DMS114 treated with DMSO at 0.1 percent for 48 hours (cell line): ENCODE data around the gene CRISPLD2.
A peak's percentile ranks its signal among the peaks of the same experiment; 100 is the strongest.

Experiments used
- DNase-seq: peaks from one replicate; lab custom pipeline; 2025; ENCODE audit not compliant: unreplicated experiment; lab: John Stamatoyannopoulos, UW

Gene CRISPLD2

DNA sequence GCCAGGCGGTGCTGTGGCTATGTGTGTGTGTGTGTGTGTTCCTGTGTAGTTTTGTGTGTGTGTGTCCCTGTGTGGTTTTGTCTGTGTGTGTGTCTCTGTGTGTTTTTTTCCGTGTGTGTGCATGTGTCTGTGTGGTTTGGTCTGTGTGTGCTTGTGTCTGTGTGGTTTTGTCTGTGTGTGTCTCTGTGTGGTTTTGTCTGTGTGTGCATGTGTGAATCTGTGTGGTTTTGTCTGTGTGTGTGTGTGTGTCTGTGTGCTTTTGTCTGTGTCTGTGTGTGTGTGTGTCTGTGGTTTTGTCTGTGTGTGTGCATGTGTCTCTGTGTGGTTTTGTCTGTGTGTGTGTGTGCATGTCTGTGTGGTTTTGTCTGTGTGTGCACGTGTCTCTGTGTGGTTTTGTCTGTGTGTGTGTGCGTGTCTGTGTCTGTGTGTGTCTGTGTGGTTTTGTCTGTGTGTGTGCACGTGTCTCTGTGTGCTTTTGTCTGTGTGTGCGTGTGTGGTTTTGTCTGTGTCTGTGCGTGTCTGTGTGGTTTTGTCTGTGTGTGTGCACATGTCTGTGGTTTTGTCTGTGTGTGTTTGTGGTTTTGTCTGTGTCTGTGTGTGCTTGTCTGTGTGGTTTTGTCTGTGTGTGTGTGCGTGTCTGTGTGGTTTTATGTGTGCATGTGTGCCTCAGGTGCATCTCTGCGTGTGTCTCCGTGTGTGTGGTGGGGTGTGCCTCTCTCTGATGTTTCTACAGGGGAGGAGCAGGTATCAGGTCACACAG is 129.2 kb downstream of the CRISPLD2 start:
- no peak for DNase-seq

DNA sequence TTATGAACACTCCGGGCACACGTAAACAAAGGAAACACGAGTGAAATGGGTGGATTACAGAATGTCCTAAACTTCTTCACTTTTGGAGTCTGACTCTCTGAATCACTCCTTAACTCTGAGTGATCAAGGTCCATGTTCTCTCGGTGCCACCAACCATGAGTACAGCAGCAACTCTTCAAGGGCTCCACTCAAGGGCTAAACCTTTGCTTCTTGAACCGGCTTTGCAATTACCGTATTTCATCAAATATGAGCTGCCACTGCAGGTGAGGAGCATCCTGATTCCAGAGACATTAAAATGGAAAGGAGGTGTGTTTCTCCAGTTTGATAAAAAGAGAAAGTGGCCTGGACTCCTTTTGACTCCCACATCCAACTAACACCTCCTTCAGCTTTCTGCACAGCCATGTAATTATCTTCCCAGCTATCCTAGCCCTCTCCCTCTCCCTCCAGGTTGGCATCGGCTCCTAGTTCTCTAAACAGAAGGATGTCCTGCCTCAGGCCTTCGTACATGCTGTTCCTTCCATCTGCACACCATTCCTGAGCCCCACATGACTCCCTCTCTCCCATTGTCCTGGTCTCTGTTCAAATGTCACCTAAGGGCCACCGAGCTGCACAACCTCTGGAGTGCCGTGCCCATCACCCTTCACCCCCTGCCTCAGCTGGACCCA is 130.1 kb downstream of the CRISPLD2 start:
- DNase-seq = no peak

DNA sequence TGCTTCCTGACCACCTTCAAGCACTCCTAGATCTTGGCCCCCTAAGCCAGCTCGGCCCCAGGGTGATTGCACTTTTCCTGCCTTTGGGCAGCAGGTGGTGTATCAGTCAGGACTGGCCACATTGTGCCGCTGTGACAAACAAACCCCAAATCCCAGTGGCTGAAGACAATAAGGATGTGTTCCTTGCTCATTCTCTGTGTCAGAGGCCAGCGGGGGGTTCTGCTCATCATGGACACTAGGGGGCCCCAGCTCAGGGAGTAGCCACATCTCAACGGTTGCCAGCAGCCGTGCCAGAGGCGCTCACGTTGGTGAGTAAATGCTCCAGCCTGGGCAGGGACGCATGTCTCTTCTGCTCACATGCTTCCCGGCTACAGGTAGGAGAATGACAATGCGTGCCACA is 131.1 kb downstream of the CRISPLD2 start:
- DNase-seq = peak; percentile 10

DNA sequence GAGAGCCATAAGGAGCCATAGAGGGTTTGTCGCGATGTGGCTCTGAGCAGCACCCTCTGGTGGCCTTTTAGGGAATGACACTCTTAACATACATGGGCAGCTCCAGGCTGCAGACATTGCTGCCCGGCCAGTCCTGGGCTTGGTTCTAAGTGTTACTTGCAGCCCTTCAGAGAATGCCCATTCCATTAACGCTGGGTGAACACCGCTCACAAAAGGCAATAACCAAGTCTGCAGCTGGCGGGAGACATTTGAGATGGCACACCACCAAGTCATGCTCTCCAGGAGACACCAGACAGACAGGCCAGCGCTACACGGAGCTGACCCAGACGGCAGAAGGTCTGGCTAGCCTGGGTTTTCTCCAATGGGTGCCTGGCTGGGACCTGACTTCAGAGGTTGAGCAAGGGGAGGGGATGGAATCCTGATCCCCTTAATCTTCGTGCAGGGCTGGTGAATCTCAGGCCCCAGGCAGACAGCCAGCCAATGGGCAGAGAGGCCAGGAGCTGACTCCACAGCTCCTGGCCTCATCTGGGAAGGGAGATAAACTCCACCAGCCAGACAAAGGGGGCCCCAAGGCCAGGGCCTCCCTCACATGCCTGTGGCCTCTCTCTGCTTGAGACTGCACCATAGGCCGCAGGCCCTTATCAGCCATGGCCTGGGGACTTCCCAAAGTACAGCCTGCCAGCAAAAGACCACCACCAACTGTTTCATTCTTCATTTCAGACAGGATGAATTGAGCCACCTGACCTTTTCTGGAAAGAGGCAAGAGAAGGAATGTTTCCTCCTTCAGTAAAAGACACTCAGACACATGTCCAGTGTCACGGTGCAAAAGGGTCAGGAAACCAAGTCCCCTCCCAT is 132.8 kb downstream of the CRISPLD2 start:
- DNase-seq = peak; percentile 85

DNA sequence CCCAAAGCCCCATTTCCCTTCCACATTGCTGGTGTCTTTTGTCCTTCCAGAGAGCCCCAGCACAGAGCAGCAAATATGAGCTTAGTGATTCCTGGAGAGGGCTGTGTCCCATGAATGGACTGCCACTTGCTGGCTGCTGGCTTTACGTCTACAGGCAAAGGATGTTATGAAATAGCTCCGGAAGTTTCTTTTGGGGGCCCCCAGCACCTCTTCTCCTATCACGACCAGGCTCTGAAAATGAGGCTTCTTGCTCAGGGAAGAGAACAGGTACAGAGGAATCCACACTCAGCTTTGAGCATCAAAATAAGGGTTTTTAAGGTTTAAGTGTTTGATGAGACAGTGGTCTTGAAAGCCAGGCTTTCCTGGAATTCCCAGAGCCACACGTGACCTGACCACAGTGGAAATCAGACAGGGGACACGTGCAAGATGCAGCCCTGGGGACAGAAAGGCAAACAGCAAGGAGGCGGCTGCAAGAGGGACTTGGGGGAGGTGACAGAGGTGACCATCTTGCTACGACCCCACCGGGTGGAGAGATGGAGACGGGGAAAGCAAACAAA is 133.5 kb downstream of the CRISPLD2 start:
- DNase-seq = no peak

DNA sequence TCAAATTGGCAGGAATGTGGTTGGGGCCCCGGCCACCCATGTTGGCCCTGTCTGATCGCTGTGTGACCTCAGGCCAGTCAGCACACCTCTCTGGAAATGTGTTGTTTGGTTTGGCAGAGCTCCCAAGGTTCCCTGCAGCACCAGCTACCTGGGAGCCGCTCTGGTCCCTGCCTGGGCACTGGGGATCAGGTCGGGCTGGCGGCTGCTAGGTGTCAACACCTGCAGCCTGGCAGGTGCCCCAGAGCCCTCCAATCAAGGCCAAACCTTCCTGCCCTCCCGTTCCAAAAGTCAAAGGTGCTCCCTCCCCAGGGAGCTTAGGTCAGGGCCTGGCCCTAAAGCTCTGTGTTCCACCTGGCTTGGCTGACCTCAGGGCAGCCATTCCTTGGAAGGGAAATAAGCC is 135.6 kb downstream of the CRISPLD2 start:
- DNase-seq = no peak

DNA sequence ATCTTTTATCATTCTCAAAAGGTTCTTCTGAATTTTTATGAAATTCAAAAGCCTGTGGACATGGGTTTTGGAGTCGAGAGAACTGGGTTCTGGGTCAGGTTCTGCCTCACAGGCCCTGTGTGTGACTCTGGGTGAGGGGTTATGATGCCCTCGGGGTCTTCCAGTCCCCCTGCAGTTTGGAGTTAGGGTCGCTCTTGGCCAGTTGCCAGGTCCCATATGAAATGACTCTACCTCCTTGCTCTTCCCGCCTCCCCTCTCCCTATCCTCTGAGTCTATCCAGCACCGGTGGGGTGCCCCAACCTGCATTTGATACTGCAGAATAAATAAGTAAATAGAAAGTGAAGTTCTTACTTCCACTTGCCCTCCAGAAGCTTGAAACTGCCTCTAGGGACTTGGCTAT is 137.4 kb downstream of the CRISPLD2 start:
- no peak for DNase-seq

DNA sequence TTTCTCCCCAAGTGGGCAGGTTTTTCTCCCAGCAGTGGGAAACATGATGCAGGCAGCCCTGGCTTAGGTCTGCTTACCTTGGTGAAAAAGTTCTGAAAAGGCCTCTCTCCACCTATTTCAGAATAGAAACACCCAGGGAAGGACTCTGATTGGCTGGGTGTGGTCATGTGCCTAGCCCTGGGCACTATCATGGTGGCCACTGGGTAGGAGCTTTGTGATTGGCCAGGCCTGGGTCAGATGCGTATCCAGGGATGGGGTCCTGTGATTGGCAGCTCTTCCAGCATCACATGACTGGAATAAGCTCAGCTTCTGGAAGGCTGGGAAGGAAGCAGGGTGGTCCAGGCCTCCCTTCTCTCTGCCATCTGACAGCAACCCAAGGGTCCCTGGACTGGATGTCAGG is 138.0 kb downstream of the CRISPLD2 start:
- no peak for DNase-seq
